Measurements from ENCODE around the gene IFIT2. TPM values are rescaled to one million over a fixed set of nuclear protein-coding genes. Genes with fewer than 3 reads are reported as not detected.

Gene IFIT2
- total RNA-seq, 4 donors from 2014 or later, result 3.3 to 11.4 (median 6.0) TPM

- WGBS, 2 donors, result 56 to 73% methylated on average over 4 of the region's 4 CpGs
- peak in 1 of 2 donors; percentile 41 for DNase-seq (ENCODE audit: low spot score in 2 of 2)
- no peak for TF ChIP-seq POLR2A (IDR thresholded peaks at IDR 0.05)
- no peak for TF ChIP-seq CTCF (IDR thresholded peaks at IDR 0.05)
- TF ChIP-seq EP300 (IDR thresholded peaks at IDR 0.05), result peak in 1 of 2 donors; percentile 82
- Histone ChIP-seq H3K27me3 (no peaks in the 10 kb centered on the region), H3K27ac (peak overlapping the region in 3 of 4 donors; percentile 1 to 97 (median 86)), H3K4me1 (peaks cover 0 to 77% (median 60%) of the 10 kb centered on the region in 4 donors), H3K36me3 (no peaks in the 10 kb centered on the region), H3K4me3 (no peak overlapping the region), H3K9me3 (no peaks in the 10 kb centered on the region)
These were observed 44.8 kb downstream of the IFIT2 start for GRCh38 chr10:89346405-89347254.

GRCh38 chr10:89347701-89348457, 46.0 kb downstream of the IFIT2 start:
- Histone ChIP-seq H3K36me3 (no peaks in the 10 kb centered on the region), H3K27ac (peak overlapping the region; percentile 24 to 97 (median 67)), H3K4me3 (no peak overlapping the region), H3K4me1 (peaks cover 0 to 78% (median 58%) of the 10 kb centered on the region in 4 donors), H3K9me3 (no peaks in the 10 kb centered on the region), H3K27me3 (no peaks in the 10 kb centered on the region)
- TF ChIP-seq EP300 (IDR thresholded peaks at IDR 0.05) (peak; percentile 42 to 64), CTCF (IDR thresholded peaks at IDR 0.05) (no peak)
- 37 to 41% methylated on average over 7 of the region's 7 CpGs for WGBS, 2 donors
- no peak for DNase-seq (ENCODE audit: low spot score in 2 of 2)

- peak overlapping the region in 3 of 4 donors; percentile 48 to 97 (median 86) for H3K27ac ChIP-seq
- no peaks in the 10 kb centered on the region for H3K27me3 ChIP-seq
These were observed 46.6 kb downstream of the IFIT2 start for GRCh38 chr10:89348481-89348880.

GRCh38 chr10:89348975-89349374, 47.1 kb downstream of the IFIT2 start:
- DNase-seq (ENCODE audit: low spot score in 2 of 2), result no peak
- no peaks in the 10 kb centered on the region for H3K9me3 ChIP-seq
- no peak overlapping the region for H3K4me3 ChIP-seq
- no peaks in the 10 kb centered on the region for H3K27me3 ChIP-seq
- H3K27ac ChIP-seq, result peak overlapping the region; percentile 11 to 97 (median 64)
- peaks cover 0 to 72% (median 56%) of the 10 kb centered on the region in 4 donors for H3K4me1 ChIP-seq
- no peaks in the 10 kb centered on the region for H3K36me3 ChIP-seq
- TF ChIP-seq EP300 (IDR thresholded peaks at IDR 0.05), result no peak
- TF ChIP-seq CTCF (IDR thresholded peaks at IDR 0.05), result no peak
- TF ChIP-seq POLR2A (IDR thresholded peaks at IDR 0.05), result no peak
- WGBS, 2 donors, result 49 to 57% methylated on average over 2 of the region's 2 CpGs

More at GRCh38 chr10:89348481-89348880, 46.6 kb downstream of the IFIT2 start:
- Histone ChIP-seq H3K4me3 (no peak overlapping the region), H3K9me3 (no peaks in the 10 kb centered on the region), H3K36me3 (no peaks in the 10 kb centered on the region), H3K4me1 (peaks cover 0 to 75% (median 56%) of the 10 kb centered on the region in 4 donors)
- no peak for DNase-seq (ENCODE audit: low spot score in 2 of 2)
- no peak for TF ChIP-seq EP300 (IDR thresholded peaks at IDR 0.05)
- no peak for TF ChIP-seq POLR2A (IDR thresholded peaks at IDR 0.05)
- TF ChIP-seq CTCF (IDR thresholded peaks at IDR 0.05), result no peak
- 73 to 74% methylated on average over 5 of the region's 5 CpGs for WGBS, 2 donors
